PC-9 (cell line): ENCODE results near the gene ACOXL.

ENCODE experiments used
- EZH2 ChIP-seq: fragments of 200-600 bp; sonication (generic); IDR thresholded peaks from 2 replicates; pipeline ENCODE4 v1.8.0; 2017; ENCODE audit warnings: antibody characterized with exemption, low read depth
- TF ChIP-seq, protein P1 (sequence below): fragments of 200-600 bp; sonication (generic); conservative IDR thresholded peaks from 2 replicates; pipeline ENCODE4 v1.6.1; 2017; ENCODE audit warnings: mixed run types, antibody characterized with exemption, mild to moderate bottlenecking, moderate library complexity

DNA sequence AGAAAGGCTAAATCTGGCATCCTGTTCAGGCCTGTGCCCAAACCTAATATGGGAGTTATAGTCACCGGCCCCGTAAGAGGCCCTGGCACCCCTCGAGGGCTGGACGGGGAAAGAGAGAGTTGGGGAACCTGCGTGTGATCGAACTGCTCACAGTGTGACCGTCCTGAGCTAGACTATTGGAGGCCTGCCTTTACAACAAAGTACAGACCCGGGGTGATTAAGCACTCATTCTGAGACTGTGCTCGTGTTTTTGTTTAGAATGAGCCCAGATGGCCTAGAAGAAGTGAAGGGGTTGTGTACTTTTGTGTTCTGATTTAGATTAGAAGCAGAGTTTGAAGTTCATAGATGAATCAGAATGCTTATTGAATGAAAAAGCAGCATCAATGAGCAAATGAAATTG lies 115.3 kb downstream of the ACOXL start:
- TF ChIP-seq, protein P1, sequence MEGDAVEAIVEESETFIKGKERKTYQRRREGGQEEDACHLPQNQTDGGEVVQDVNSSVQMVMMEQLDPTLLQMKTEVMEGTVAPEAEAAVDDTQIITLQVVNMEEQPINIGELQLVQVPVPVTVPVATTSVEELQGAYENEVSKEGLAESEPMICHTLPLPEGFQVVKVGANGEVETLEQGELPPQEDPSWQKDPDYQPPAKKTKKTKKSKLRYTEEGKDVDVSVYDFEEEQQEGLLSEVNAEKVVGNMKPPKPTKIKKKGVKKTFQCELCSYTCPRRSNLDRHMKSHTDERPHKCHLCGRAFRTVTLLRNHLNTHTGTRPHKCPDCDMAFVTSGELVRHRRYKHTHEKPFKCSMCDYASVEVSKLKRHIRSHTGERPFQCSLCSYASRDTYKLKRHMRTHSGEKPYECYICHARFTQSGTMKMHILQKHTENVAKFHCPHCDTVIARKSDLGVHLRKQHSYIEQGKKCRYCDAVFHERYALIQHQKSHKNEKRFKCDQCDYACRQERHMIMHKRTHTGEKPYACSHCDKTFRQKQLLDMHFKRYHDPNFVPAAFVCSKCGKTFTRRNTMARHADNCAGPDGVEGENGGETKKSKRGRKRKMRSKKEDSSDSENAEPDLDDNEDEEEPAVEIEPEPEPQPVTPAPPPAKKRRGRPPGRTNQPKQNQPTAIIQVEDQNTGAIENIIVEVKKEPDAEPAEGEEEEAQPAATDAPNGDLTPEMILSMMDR = no peak
- TF ChIP-seq EZH2 = no peak
